Keratinocyte (primary cell): ENCODE results near the gene DESI2. TPM values are rescaled to one million over a fixed set of nuclear protein-coding genes. Genes with fewer than 3 reads are reported as not detected.

ENCODE experiments used
- DNase-seq: peaks from one replicate; pipeline ENCODE4 v3.0.0-alpha.2; 2011; ENCODE audit warnings: low read depth, missing footprints, low spot score
- FAIRE-seq: peaks from 2 replicates; lab custom pipeline; 2011; peaks lifted over from hg19 to GRCh38; lab: Jason Lieb, UNC
- H2AFZ ChIP-seq: 2 replicates; pipeline ENCODE4 v1.6.0; 2012; ENCODE audit warnings: low read length, control low read depth, inconsistent platforms; ENCODE audit not compliant: control insufficient read depth
- H3K27ac ChIP-seq: 2 replicates; pipeline ENCODE4 v1.5.1; 2011; ENCODE audit warnings: low read length; ENCODE audit not compliant: control insufficient read depth, insufficient read depth
- H3K27me3 ChIP-seq: 3 replicates; pipeline ENCODE4 v1.6.0; 2011; ENCODE audit warnings: low read length; ENCODE audit not compliant: control insufficient read depth, insufficient read depth; ENCODE audit errors: extremely low read depth
- H3K36me3 ChIP-seq, 2 experiments: 2 replicates in 1 of 2; 3 replicates in 1 of 2; pipeline ENCODE4 v1.5.1; 2011; ENCODE audit warnings: low read length in 2 of 2, mild to moderate bottlenecking in 1 of 2; ENCODE audit not compliant: control insufficient read depth in 2 of 2, insufficient read depth in 2 of 2; ENCODE audit errors: extremely low read depth in 1 of 2
- H3K4me1 ChIP-seq: 3 replicates; pipeline ENCODE4 v1.5.1; 2011; ENCODE audit warnings: low read length; ENCODE audit not compliant: control insufficient read depth, insufficient read depth; ENCODE audit errors: extremely low read depth
- H3K4me2 ChIP-seq: 3 replicates; pipeline ENCODE4 v1.6.0; 2011; ENCODE audit warnings: low read depth, low read length; ENCODE audit not compliant: control insufficient read depth, insufficient read depth; ENCODE audit errors: extremely low read depth
- H3K4me3 ChIP-seq, 3 experiments: fragments of 200-600 bp in 1 of 3; sonication (generic) in 1 of 3; 2 replicates in 2 of 3; 3 replicates in 1 of 3; pipeline ENCODE4 v1.5.1; 2011 to 2016; ENCODE audit warnings: low read length in 3 of 3, mild to moderate bottlenecking in 3 of 3, control low read depth in 2 of 3, inconsistent platforms in 1 of 3, low read depth in 1 of 3, mixed read lengths in 1 of 3, mixed run types in 1 of 3, moderate library complexity in 1 of 3; ENCODE audit not compliant: control insufficient read depth in 2 of 3, insufficient read depth in 2 of 3; ENCODE audit errors: extremely low read depth in 1 of 3
- H3K79me2 ChIP-seq: 2 replicates; pipeline ENCODE4 v1.6.0; 2012; ENCODE audit warnings: low read length; ENCODE audit not compliant: control insufficient read depth, insufficient read depth
- H3K9ac ChIP-seq: 3 replicates; pipeline ENCODE4 v1.6.0; 2011; ENCODE audit warnings: low read length; ENCODE audit not compliant: control insufficient read depth, insufficient read depth; ENCODE audit errors: extremely low read depth
- H3K9me1 ChIP-seq: 3 replicates; pipeline ENCODE4 v1.6.0; 2011; ENCODE audit warnings: low read length; ENCODE audit not compliant: control insufficient read depth, insufficient read depth; ENCODE audit errors: extremely low read depth
- H3K9me3 ChIP-seq: 2 replicates; pipeline ENCODE4 v1.5.1; 2012; ENCODE audit warnings: low read depth, low read length; ENCODE audit not compliant: control insufficient read depth
- H4K20me1 ChIP-seq: 3 replicates; pipeline ENCODE4 v1.6.0; 2011; ENCODE audit warnings: low read length; ENCODE audit not compliant: control insufficient read depth, insufficient read depth; ENCODE audit errors: extremely low read depth
- CTCF ChIP-seq, 3 experiments: IDR thresholded peaks in 1 of 3; conservative IDR thresholded peaks in 1 of 3; optimal IDR thresholded peaks in 1 of 3; 2 replicates in 2 of 3; 3 replicates in 1 of 3; pipeline versions ENCODE3 to v1.5.1; 2011; ENCODE audit warnings: low read length in 3 of 3, mild to moderate bottlenecking in 3 of 3, moderate library complexity in 2 of 3, control low read depth in 1 of 3, inconsistent platforms in 1 of 3; ENCODE audit not compliant: insufficient read depth in 2 of 3; ENCODE audit errors: extremely low read depth in 1 of 3
- EZH2 ChIP-seq: IDR thresholded peaks from one replicate; pipeline ENCODE4 v1.6.1; 2012; ENCODE audit warnings: inconsistent platforms, mild to moderate bottlenecking, low read length, moderate library complexity
- dilution Hi-C: fragments of 300-500 bp; cut with MboI; formaldehyde crosslinking; loops from one replicate; pipeline ENCODE4 v1.7.0; 2020; ENCODE audit warnings: low sequenced_read_pairs; ENCODE audit not compliant: extremely low pct_ligation_motif_present
- polyA plus RNA-seq, 5 experiments: library from polyadenylated mRNA; depleted of rRNA in 3 of 5; stranded (reverse) in 3 of 5; stranded (forward) in 1 of 5; unstranded in 1 of 5; fragments of >200 nt; gene quantifications; 1 replicate in 1 of 5; 2 replicates in 3 of 5; 3 replicates in 1 of 5; pipeline versions ENCODE4 v1.2.1 to v1.2.3, GENCODE V29; 2011 to 2012; ENCODE audit warnings: missing spikeins in 2 of 5, low read depth in 1 of 5, low replicate concordance in 1 of 5

DESI2 gene
- polyA plus RNA-seq, 1 donor (not counting 4 experiments of a cell fraction or from before 2014, with no cell fraction given): 33.9 TPM

DNA sequence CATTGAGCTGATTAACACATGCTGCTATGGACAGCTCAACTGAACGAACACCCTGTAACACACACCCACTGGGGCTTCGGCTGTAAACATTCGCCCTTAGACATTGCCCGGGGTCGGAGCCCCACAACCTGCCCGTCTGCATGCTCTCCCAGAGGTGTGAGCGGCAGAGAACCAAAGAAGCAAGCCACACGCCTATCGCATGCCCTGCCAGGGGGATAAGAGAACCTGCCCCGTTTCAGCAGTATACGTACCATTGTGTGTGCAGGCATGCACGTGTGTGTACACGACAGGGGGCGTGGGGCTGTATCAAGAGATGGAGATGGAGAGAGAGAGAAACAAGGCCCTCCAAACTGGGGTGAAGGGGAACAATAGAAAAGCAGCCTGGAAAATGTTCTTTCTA is 9.9 kb upstream of the DESI2 start:
- dilution Hi-C loops: no loop called here
- H3K4me3 ChIP-seq: no peak overlapping the region
- TF ChIP-seq EZH2 (no peak), CTCF (optimal IDR thresholded peaks at IDR 0.05 in 1 of 3, IDR thresholded peaks at IDR 0.05 in 1 of 3, conservative IDR thresholded peaks at IDR 0.05 in 1 of 3; ENCODE audit: extremely low read depth in 1 of 3, insufficient read depth in 2 of 3, low read length in 3 of 3) (no peak)
- FAIRE-seq (no peak), DNase-seq (no peak)
- no peaks in the 10 kb centered on the region for H3K36me3 ChIP-seq
- no peaks in the 10 kb centered on the region for H3K4me1 ChIP-seq
- H3K9me1 ChIP-seq: no peaks in the 10 kb centered on the region
- H3K4me2 ChIP-seq: no peak overlapping the region
- no peak overlapping the region for H3K27ac ChIP-seq
- H3K9ac ChIP-seq: no peak overlapping the region
- H3K79me2 ChIP-seq: no peaks in the 10 kb centered on the region
- H3K9me3 ChIP-seq: no peaks in the 10 kb centered on the region
- peaks cover 3% of the 10 kb centered on the region for H3K27me3 ChIP-seq
- H4K20me1 ChIP-seq: no peaks in the 10 kb centered on the region
- no peak overlapping the region for H2AFZ ChIP-seq

GRCh38 chr1:244645414-244645813 is 7.5 kb upstream of the DESI2 start:
- Histone ChIP-seq H3K9ac (no peak overlapping the region), H3K4me3 (no peak overlapping the region), H3K36me3 (no peaks in the 10 kb centered on the region), H3K9me1 (no peaks in the 10 kb centered on the region), H3K27me3 (no peaks in the 10 kb centered on the region), H3K9me3 (no peaks in the 10 kb centered on the region), H3K79me2 (no peaks in the 10 kb centered on the region), H3K4me1 (no peaks in the 10 kb centered on the region), H3K27ac (no peak overlapping the region), H3K4me2 (no peak overlapping the region), H2AFZ (no peak overlapping the region), H4K20me1 (no peaks in the 10 kb centered on the region)
- DNase-seq (no peak), FAIRE-seq (no peak)
- dilution Hi-C loops: no loop called here
- no peak for TF ChIP-seq EZH2
- no peak for TF ChIP-seq CTCF (optimal IDR thresholded peaks at IDR 0.05 in 1 of 3, IDR thresholded peaks at IDR 0.05 in 1 of 3, conservative IDR thresholded peaks at IDR 0.05 in 1 of 3; ENCODE audit: extremely low read depth in 1 of 3, insufficient read depth in 2 of 3, low read length in 3 of 3)
